ENCODE data around the gene EPB41L2.
"Not testable (repeated sequence)": the region's sequence is repeated elsewhere in the genome, so short reads cannot be mapped to it uniquely, and the experiment has no call there.

The EPB41L2 gene

GRCh38 chr6:131004936-131005335 is 58.1 kb downstream of the EPB41L2 start:
- no peak for DNase-seq (ENCODE audit: low read depth in 2 of 3, low spot score in 2 of 3)

GRCh38 chr6:131004387-131004755 is 58.7 kb downstream of the EPB41L2 start:
- DNase-seq (ENCODE audit: low read depth in 2 of 3, low spot score in 2 of 3): no peak

GRCh38 chr6:131003488-131004386 is 59.3 kb downstream of the EPB41L2 start:
- no peak for DNase-seq (ENCODE audit: low read depth in 2 of 3, low spot score in 2 of 3)

GRCh38 chr6:131002661-131002980 is 60.4 kb downstream of the EPB41L2 start:
- DNase-seq (ENCODE audit: low read depth in 2 of 3, low spot score in 2 of 3): no peak

GRCh38 chr6:131001945-131002660 is 60.9 kb downstream of the EPB41L2 start:
- DNase-seq (ENCODE audit: low read depth in 2 of 3, low spot score in 2 of 3): no peak

GRCh38 chr6:131001111-131001736 is 61.8 kb downstream of the EPB41L2 start:
- DNase-seq (ENCODE audit: low read depth in 2 of 3, low spot score in 2 of 3): no peak

- DNase-seq (ENCODE audit: low read depth in 2 of 3, low spot score in 2 of 3): no peak
Measured at GRCh38 chr6:131000544-131000943, 62.5 kb downstream of the EPB41L2 start.

GRCh38 chr6:130997061-130997753 is 65.8 kb downstream of the EPB41L2 start:
- no peak for DNase-seq (ENCODE audit: low read depth in 2 of 3, low spot score in 2 of 3)

- no peak for DNase-seq (ENCODE audit: low read depth in 2 of 3, low spot score in 2 of 3)
Measured at GRCh38 chr6:130996635-130997034, 66.4 kb downstream of the EPB41L2 start.

- no peak for DNase-seq (ENCODE audit: low read depth in 2 of 3, low spot score in 2 of 3)
Measured at GRCh38 chr6:130995783-130996447, 67.1 kb downstream of the EPB41L2 start.

- no peak for DNase-seq (ENCODE audit: low read depth in 2 of 3, low spot score in 2 of 3)
Measured at GRCh38 chr6:130994319-130995097, 68.5 kb downstream of the EPB41L2 start.

GRCh38 chr6:130993292-130993765 is 69.7 kb downstream of the EPB41L2 start:
- no peak for DNase-seq (ENCODE audit: low read depth in 2 of 3, low spot score in 2 of 3)

- DNase-seq (ENCODE audit: low read depth in 2 of 3, low spot score in 2 of 3): no peak
Measured at GRCh38 chr6:130991422-130992137, 71.5 kb downstream of the EPB41L2 start.

GRCh38 chr6:130987539-130987938 is 75.5 kb downstream of the EPB41L2 start:
- DNase-seq (ENCODE audit: low read depth in 2 of 3, low spot score in 2 of 3): not testable (repeated sequence)

- DNase-seq (ENCODE audit: low read depth in 2 of 3, low spot score in 2 of 3): no peak
Measured at GRCh38 chr6:130985115-130985514, 77.9 kb downstream of the EPB41L2 start.

GRCh38 chr6:130982941-130983456 is 80.0 kb downstream of the EPB41L2 start:
- no peak for DNase-seq (ENCODE audit: low read depth in 2 of 3, low spot score in 2 of 3)

GRCh38 chr6:130982135-130982534 is 80.9 kb downstream of the EPB41L2 start:
- DNase-seq (ENCODE audit: low read depth in 2 of 3, low spot score in 2 of 3): no peak

GRCh38 chr6:130981409-130981808 is 81.6 kb downstream of the EPB41L2 start:
- DNase-seq (ENCODE audit: low read depth in 2 of 3, low spot score in 2 of 3): no peak
